Measurements from ENCODE around the gene CRP.
"Not testable (repeated sequence)": the region's sequence is repeated elsewhere in the genome, so short reads cannot be mapped to it uniquely, and the experiment has no call there.

The CRP gene

GRCh38 chr1:159699246-159699645 lies 15.1 kb downstream of the CRP start:
- DNase-seq, result no peak

- no peak for DNase-seq
These were observed 26.9 kb downstream of the CRP start for GRCh38 chr1:159687511-159687910.

GRCh38 chr1:159686599-159687299 lies 27.6 kb downstream of the CRP start:
- DNase-seq, result no peak

GRCh38 chr1:159678939-159679338 lies 35.5 kb downstream of the CRP start:
- DNase-seq, result no peak

GRCh38 chr1:159675046-159675445 lies 39.3 kb downstream of the CRP start:
- no peak for DNase-seq

- DNase-seq, result not testable (repeated sequence)
These were observed 42.0 kb downstream of the CRP start for GRCh38 chr1:159672390-159672789.

- no peak for DNase-seq
These were observed 45.1 kb downstream of the CRP start for GRCh38 chr1:159669338-159669737.

- no peak for DNase-seq
These were observed 45.6 kb downstream of the CRP start for GRCh38 chr1:159668739-159669138.

- DNase-seq, result no peak
These were observed 50.1 kb downstream of the CRP start for GRCh38 chr1:159664247-159664646.

- DNase-seq, result no peak
These were observed 50.8 kb downstream of the CRP start for GRCh38 chr1:159663552-159663951.
